HepG2 (cell line): ENCODE results near the gene TRIM6. TPM values are rescaled to one million over a fixed set of nuclear protein-coding genes. Genes with fewer than 3 reads are reported as not detected.
A peak's percentile ranks its signal among the peaks of the same experiment; 100 is the strongest.

Source experiments
- ATAC-seq: fragments of 200-7000 bp; cut with Tn5 transposase; 3 replicates; pipeline ENCODE4 v1.9.1; 2020; ENCODE audit warnings: mild to moderate bottlenecking, moderate library complexity
- BruUV-seq: library from RNA; stranded (reverse); fragments of 400-500 nt; replicated peaks from 2 replicates; lab custom pipeline; 2021; lab: Mats Ljungman, UMichigan
- CTCF ChIA-PET: fragments of 300-600 bp; formaldehyde crosslinking; extraction: SDS; loops from one replicate; lab custom pipeline; 2021; ENCODE audit warnings: low total read pairs, inconsistent platforms, low intra/inter-chr PET ratio; lab: Yijun Ruan, JAX
- POLR2A ChIA-PET: fragments of 350-600 bp; sonication (Branson Sonifier 250); formaldehyde crosslinking; loops from one replicate; lab custom pipeline; 2020; ENCODE audit warnings: antibody characterized with exemption, inconsistent platforms; lab: Yijun Ruan, JAX
- DNase-seq: peaks from one replicate; pipeline ENCODE4 v3.0.0-alpha.2; 2015; ENCODE audit warnings: low spot score
- FAIRE-seq: peaks from 3 replicates; lab custom pipeline; 2011; peaks lifted over from hg19 to GRCh38; lab: Jason Lieb, UNC
- H2AFZ ChIP-seq: one replicate; pipeline ENCODE4 v1.6.1; 2011; ENCODE audit warnings: low read length, inconsistent platforms
- H3K27ac ChIP-seq: fragments of 300-600 bp; 3 replicates; pipeline ENCODE4 v1.8.0; 2011; ENCODE audit warnings: mixed run types, mild to moderate bottlenecking, mixed read lengths, low read length, inconsistent platforms; ENCODE audit not compliant: insufficient read depth; ENCODE audit errors: extremely low read length
- H3K27me3 ChIP-seq, 2 experiments: fragments of 200-600 bp in 1 of 2; 2 replicates in 1 of 2; 3 replicates in 1 of 2; pipeline versions ENCODE4 v1.6.0 to v1.8.0; 2011; ENCODE audit warnings: low read length in 2 of 2, mild to moderate bottlenecking in 2 of 2, moderate library complexity in 2 of 2, inconsistent platforms in 1 of 2; ENCODE audit not compliant: insufficient read depth in 2 of 2, control insufficient read depth in 1 of 2
- H3K36me3 ChIP-seq, 2 experiments: fragments of 200-600 bp in 1 of 2; replicated peaks in 1 of 2; 2 replicates in 1 of 2; 3 replicates in 1 of 2; pipeline versions ENCODE4 v1.5.1 to v1.8.0; 2011; ENCODE audit warnings: low read length in 2 of 2, inconsistent platforms in 1 of 2; ENCODE audit not compliant: insufficient read depth in 2 of 2, control insufficient read depth in 1 of 2
- H3K4me1 ChIP-seq: 2 replicates; pipeline ENCODE4 v1.5.1; 2012; ENCODE audit warnings: low read length, inconsistent platforms; ENCODE audit not compliant: insufficient read depth
- H3K4me2 ChIP-seq: 2 replicates; pipeline ENCODE4 v1.6.0; 2011; ENCODE audit warnings: low read depth, low read length, inconsistent platforms
- H3K4me3 ChIP-seq, 3 experiments: fragments of 200-600 bp in 1 of 3; sonication (generic), shearing (Covaris generic) in 1 of 3; replicated peaks in 1 of 3; 2 replicates each; pipeline ENCODE4 v1.5.1; 2011 to 2016; ENCODE audit warnings: low read length in 3 of 3, inconsistent platforms in 2 of 3, low read depth in 2 of 3, mild to moderate bottlenecking in 2 of 3, control low read depth in 1 of 3, mixed read lengths in 1 of 3; ENCODE audit not compliant: insufficient read depth in 1 of 3
- H3K79me2 ChIP-seq: one replicate; pipeline ENCODE4 v1.6.1; 2011; ENCODE audit warnings: low read length, inconsistent platforms; ENCODE audit not compliant: insufficient read depth
- H3K9ac ChIP-seq: 2 replicates; pipeline ENCODE4 v1.6.0; 2011; ENCODE audit warnings: mild to moderate bottlenecking, low read depth, low read length, inconsistent platforms; ENCODE audit not compliant: insufficient read depth
- H3K9me3 ChIP-seq: 2 replicates; pipeline ENCODE4 v1.5.1; 2012; ENCODE audit warnings: mild to moderate bottlenecking, low read length
- H4K20me1 ChIP-seq: 2 replicates; pipeline ENCODE4 v1.6.0; 2011; ENCODE audit warnings: inconsistent platforms, mild to moderate bottlenecking, low read length, moderate library complexity; ENCODE audit not compliant: insufficient read depth
- ARID3A ChIP-seq: IDR thresholded peaks from 2 replicates; pipeline ENCODE4 v1.6.1; 2012; ENCODE audit warnings: low read depth, low read length, improper control_type of control experiment
- ELK4 ChIP-seq: sonication (generic); formaldehyde crosslinking; IDR thresholded peaks from 2 replicates; pipeline ENCODE4 v1.9.0; 2021; ENCODE audit warnings: missing genetic modification reagents, borderline replicate concordance
- FOXA3 ChIP-seq: IDR thresholded peaks from 2 replicates; pipeline ENCODE4 v1.6.1; 2016; ENCODE audit warnings: missing genetic modification reagents, missing compliant biosample characterization
- RARA ChIP-seq: IDR thresholded peaks from 2 replicates; pipeline ENCODE4 v1.6.1; 2016; ENCODE audit warnings: missing genetic modification reagents, missing compliant biosample characterization
- TGIF2 ChIP-seq: IDR thresholded peaks from 2 replicates; pipeline ENCODE4 v1.6.1; 2016; ENCODE audit warnings: control low read depth, missing compliant biosample characterization
- WGBS: methylation state at CpG from one replicate; pipeline ENCODE4 v1.1.6; 2017; ENCODE audit warnings: low lambda C conversion rate; 5-methylcytosine and 5-hydroxymethylcytosine counted together
- in situ Hi-C: cut with HindIII; loops from 2 replicates; pipeline ENCODE4 v1.10.0; 2017; ENCODE audit warnings: low pct_unique_long_range_greater_than_20kb; ENCODE audit not compliant: extremely low pct_ligation_motif_present
- intact Hi-C: fragments of 100-400 bp; cut with micrococcal nuclease; formaldehyde crosslinking; loops from one replicate; pipeline ENCODE4 v1.10.0; 2022; ENCODE audit not compliant: unreplicated experiment
- polyA plus RNA-seq, 8 experiments: library from polyadenylated mRNA; depleted of rRNA in 3 of 8; stranded (reverse) in 7 of 8; unstranded in 1 of 8; fragments of >200 nt; fragmentation: Illumina TruSeq in 4 of 8; extraction: Trizol in 4 of 8; gene quantifications; 2 replicates each; pipeline versions ENCODE4 v1.2.1 to v1.2.3, GENCODE V29; 2011 to 2016; ENCODE audit warnings: low read depth in 4 of 8, missing spikeins in 1 of 8, mixed read lengths in 1 of 8; ENCODE audit not compliant: insufficient read depth in 1 of 8
- total RNA-seq, 5 experiments: library from RNA; depleted of rRNA; stranded (reverse); fragments of >200 nt; fragmentation: Illumina TruSeq; extraction: Trizol; gene quantifications; 2 replicates each; pipeline ENCODE4 v1.2.3, GENCODE V29; 2016; ENCODE audit warnings: low read depth in 1 of 5

The TRIM6 gene
- total and polyA plus RNA-seq, 2 of the 13 experiments (the other 11 are each of a cell fraction or from before 2014, with no cell fraction given): not detected

- H3K4me2 ChIP-seq: no peak overlapping the region
- no peak for FAIRE-seq
- POLR2A ChIA-PET: no interaction called here
These were observed 22.4 kb downstream of the TRIM6 start for GRCh38 chr11:5618807-5619206.

More at GRCh38 chr11:5618807-5619206, 22.4 kb downstream of the TRIM6 start:
- H3K4me1 ChIP-seq: peaks cover 23% of the 10 kb centered on the region
- no peaks in the 10 kb centered on the region for H3K27me3 ChIP-seq
- no peaks in the 10 kb centered on the region for H3K79me2 ChIP-seq
- ATAC-seq: peak; percentile 65
- no peaks in the 10 kb centered on the region for H4K20me1 ChIP-seq
- no peak overlapping the region for H3K4me3 ChIP-seq
- H2AFZ ChIP-seq: no peak overlapping the region
- no peak overlapping the region for H3K9ac ChIP-seq
- WGBS: 4% methylated on average over 3 of the region's 3 CpGs
- no TSS peak for BruUV-seq
- in situ Hi-C loops: no loop called here
- TF ChIP-seq ELK4 (CRISPR knock-in tag): no peak
- peak; percentile 22; the same call in 1 of the 2 replicates for TF ChIP-seq ARID3A
- 0 out of 2 replicates have a peak, but pooled peaks have one; percentile 8 for TF ChIP-seq FOXA3 (CRISPR knock-in tag)
- TF ChIP-seq RARA (CRISPR knock-in tag): peak; percentile 22; the same call in 1 of the 2 replicates
- TF ChIP-seq TGIF2 (CRISPR knock-in tag): no peak
- TF ChIP-seq, all 625 proteins: peak for 3
- Histone ChIP-seq H3K36me3 (no peaks in the 10 kb centered on the region), H3K27ac (no peak overlapping the region), H3K9me3 (no peaks in the 10 kb centered on the region)
- DNase-seq: peak; percentile 49
- CTCF ChIA-PET: no interaction called here
- intact Hi-C loops: no loop called here
